ENCODE measurements around the gene CASP8. TPM values are rescaled to one million over a fixed set of nuclear protein-coding genes. Genes with fewer than 3 reads are reported as not detected.

The CASP8 gene
- total and polyA plus RNA-seq, 9 of the 15 experiments (the other 6 are each of a cell fraction or from before 2014, with no cell fraction given) = 10.2 to 31.4 (median 19.4) TPM

DNA sequence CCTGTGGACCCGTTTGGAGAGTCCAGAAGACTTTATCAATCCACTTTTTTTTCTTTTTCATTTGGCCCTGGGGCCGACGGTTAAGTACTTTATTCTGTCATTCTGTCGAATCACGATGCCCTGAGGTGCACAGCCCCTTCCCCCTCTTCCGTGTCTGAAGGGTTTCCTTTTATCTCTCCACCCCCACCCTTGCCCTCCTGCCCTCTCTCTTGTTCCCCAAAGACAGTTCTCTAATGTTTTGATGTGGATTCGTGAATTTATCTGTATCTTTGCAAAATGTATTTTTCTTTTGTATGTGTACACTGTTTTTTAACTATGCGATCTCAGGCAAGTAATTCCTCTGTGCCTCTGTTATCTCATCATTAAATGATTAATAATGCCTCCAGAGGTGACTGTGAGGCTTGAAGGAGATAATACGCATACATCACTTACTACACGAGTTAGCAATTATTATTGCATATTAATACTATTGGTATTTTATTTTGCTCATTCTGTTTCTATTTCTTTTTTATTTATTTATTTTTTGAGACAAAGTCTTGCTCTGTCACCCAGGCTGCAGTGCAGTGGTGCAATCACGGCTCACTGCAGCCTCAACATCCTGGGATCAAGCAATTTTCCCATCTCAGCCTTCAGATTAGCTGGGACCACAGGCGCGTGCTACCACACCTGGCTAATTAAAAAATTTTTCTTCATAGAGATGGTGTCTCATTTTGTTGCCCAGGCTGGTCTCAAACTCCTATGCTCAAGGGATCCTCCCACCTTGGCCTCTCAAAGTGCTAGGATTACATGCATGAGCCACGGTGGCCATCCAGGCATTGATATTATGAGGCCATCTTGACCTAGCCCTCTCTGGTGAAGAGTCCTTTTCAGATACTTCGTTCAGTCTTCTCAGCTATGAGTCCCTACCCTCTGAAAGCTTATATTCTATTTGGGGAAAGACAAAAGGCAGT is 1.4 kb upstream of the CASP8 start:
- no peaks in the 10 kb centered on the region for H3K9me3 ChIP-seq (replicated peaks; ENCODE audit: control insufficient read depth, insufficient read depth, low read depth, low read length)
- intact Hi-C loops (cut with micrococcal nuclease) (loop anchor here (1.0 kb wide), 1 partner anchor 23 kb away; no protein-coding TSS in a partner anchor), in situ Hi-C loops (cut with MboI) (no loop called here)
- H3K27ac ChIP-seq (ENCODE audit: extremely low read depth, low read depth, low read length) = peak overlapping the region; percentile 98
- H4K20me1 ChIP-seq (replicated peaks; ENCODE audit: control insufficient read depth, insufficient read depth, low read length) = no peaks in the 10 kb centered on the region
- FAIRE-seq (no peak), DNase-seq (ENCODE audit: extremely low read depth in 1 of 4, low spot score in 3 of 4) (peak in 1 of 4 experiments; percentile 34), ATAC-seq (no peak)
- H3K4me1 ChIP-seq (replicated peaks in 1 of 2; ENCODE audit: control insufficient read depth in 2 of 2, insufficient read depth in 2 of 2, low read length in 2 of 2) = peaks cover 27 to 46% of the 10 kb centered on the region in 2 experiments
- no TSS peak for BruUV-seq (replicated peaks)
- H2AFZ ChIP-seq (ENCODE audit: low read depth, low read length) = peak overlapping the region; percentile 94
- no peaks in the 10 kb centered on the region for H3K27me3 ChIP-seq (ENCODE audit: control insufficient read depth in 2 of 2, insufficient read depth in 2 of 2, low read length in 2 of 2)
- WGBS (ENCODE audit: insufficient coverage, low coverage, missing lambda C conversion rate) = 13% methylated on average over 11 of the region's 15 CpGs
- H3K9ac ChIP-seq (ENCODE audit: insufficient read depth in 1 of 2, low read depth in 2 of 2, low read length in 2 of 2) = peak overlapping the region; percentile 86 to 90; a peak in 3 of 4 replicates
- ChIA-PET CTCF (ENCODE audit: low intra/inter-chr PET ratio) (interaction anchor here (0.6 kb wide), 1 partner anchor 1088 kb away, joined by 4 read pairs; no protein-coding TSS in a partner anchor), POLR2A (interaction anchor here (1.8 kb wide), 1 partner anchor 27 kb away, joined by 5 read pairs; no protein-coding TSS in a partner anchor)
- H3K4me3 ChIP-seq = peak overlapping the region; percentile 50
- H3K4me2 ChIP-seq (ENCODE audit: insufficient read depth, low read length) = peak overlapping the region; percentile 88
- no peaks in the 10 kb centered on the region for H3K9me1 ChIP-seq (ENCODE audit: control insufficient read depth, insufficient read depth, low read length)
- no peaks in the 10 kb centered on the region for H3K36me3 ChIP-seq (ENCODE audit: control insufficient read depth, insufficient read depth, low read length)
- peaks cover 59% of the 10 kb centered on the region for H3K79me2 ChIP-seq (ENCODE audit: control insufficient read depth, insufficient read depth, low read length)
- TF ChIP-seq ZNF282 (CRISPR knock-in tag; IDR thresholded peaks at IDR 0.05) (no peak), HNRNPUL1 (IDR thresholded peaks at IDR 0.05; ENCODE audit: low read length) (no peak), SLC30A9 (CRISPR knock-in tag; IDR thresholded peaks at IDR 0.05) (no peak), PCBP2 (IDR thresholded peaks at IDR 0.05; ENCODE audit: low read depth, low read length, poor library complexity, severe bottlenecking) (no peak), WHSC1 (IDR thresholded peaks at IDR 0.05; ENCODE audit: low read length) (no peak), CBX2 (IDR thresholded peaks at IDR 0.05; ENCODE audit: insufficient read depth, low read length, poor library complexity, severe bottlenecking) (no peak), ZNF24 (IDR thresholded peaks at IDR 0.05) (no peak), HNRNPK (IDR thresholded peaks at IDR 0.05; ENCODE audit: low read depth, low read length, poor library complexity, severe bottlenecking) (no peak), HDAC2 (IDR thresholded peaks at IDR 0.05) (no peak), ZNF232 (CRISPR knock-in tag; IDR thresholded peaks at IDR 0.05) (no peak), NELFE (IDR thresholded peaks at IDR 0.05; ENCODE audit: insufficient read depth, insufficient read length) (no peak)
- TF ChIP-seq, protein P1, sequence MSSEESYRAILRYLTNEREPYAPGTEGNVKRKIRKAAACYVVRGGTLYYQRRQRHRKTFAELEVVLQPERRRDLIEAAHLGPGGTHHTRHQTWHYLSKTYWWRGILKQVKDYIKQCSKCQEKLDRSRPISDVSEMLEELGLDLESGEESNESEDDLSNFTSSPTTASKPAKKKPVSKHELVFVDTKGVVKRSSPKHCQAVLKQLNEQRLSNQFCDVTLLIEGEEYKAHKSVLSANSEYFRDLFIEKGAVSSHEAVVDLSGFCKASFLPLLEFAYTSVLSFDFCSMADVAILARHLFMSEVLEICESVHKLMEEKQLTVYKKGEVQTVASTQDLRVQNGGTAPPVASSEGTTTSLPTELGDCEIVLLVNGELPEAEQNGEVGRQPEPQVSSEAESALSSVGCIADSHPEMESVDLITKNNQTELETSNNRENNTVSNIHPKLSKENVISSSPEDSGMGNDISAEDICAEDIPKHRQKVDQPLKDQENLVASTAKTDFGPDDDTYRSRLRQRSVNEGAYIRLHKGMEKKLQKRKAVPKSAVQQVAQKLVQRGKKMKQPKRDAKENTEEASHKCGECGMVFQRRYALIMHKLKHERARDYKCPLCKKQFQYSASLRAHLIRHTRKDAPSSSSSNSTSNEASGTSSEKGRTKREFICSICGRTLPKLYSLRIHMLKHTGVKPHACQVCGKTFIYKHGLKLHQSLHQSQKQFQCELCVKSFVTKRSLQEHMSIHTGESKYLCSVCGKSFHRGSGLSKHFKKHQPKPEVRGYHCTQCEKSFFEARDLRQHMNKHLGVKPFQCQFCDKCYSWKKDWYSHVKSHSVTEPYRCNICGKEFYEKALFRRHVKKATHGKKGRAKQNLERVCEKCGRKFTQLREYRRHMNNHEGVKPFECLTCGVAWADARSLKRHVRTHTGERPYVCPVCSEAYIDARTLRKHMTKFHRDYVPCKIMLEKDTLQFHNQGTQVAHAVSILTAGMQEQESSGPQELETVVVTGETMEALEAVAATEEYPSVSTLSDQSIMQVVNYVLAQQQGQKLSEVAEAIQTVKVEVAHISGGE (CRISPR knock-in tag; IDR thresholded peaks at IDR 0.05) = no peak
- TF ChIP-seq, protein P2, sequence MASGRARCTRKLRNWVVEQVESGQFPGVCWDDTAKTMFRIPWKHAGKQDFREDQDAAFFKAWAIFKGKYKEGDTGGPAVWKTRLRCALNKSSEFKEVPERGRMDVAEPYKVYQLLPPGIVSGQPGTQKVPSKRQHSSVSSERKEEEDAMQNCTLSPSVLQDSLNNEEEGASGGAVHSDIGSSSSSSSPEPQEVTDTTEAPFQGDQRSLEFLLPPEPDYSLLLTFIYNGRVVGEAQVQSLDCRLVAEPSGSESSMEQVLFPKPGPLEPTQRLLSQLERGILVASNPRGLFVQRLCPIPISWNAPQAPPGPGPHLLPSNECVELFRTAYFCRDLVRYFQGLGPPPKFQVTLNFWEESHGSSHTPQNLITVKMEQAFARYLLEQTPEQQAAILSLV (tag; IDR thresholded peaks at IDR 0.05) = no peak
